Neutrophil (primary cell): ENCODE measurements around the gene BNC2.

Experiments
- H3K27ac ChIP-seq: fragments of 200-600 bp; sonication (generic); 2 replicates; pipeline ENCODE4 v1.5.1; 2016; ENCODE audit warnings: mild to moderate bottlenecking, moderate library complexity
- H3K27me3 ChIP-seq: fragments of 200-600 bp; sonication (generic); 2 replicates; pipeline ENCODE4 v1.6.0; 2016; ENCODE audit warnings: mild to moderate bottlenecking
- H3K36me3 ChIP-seq: fragments of 200-600 bp; sonication (generic); 2 replicates; pipeline ENCODE4 v1.5.1; 2017
- H3K4me1 ChIP-seq, 2 experiments: fragments of 200-600 bp in 1 of 2; sonication (generic) in 1 of 2; 1 replicate in 1 of 2; 2 replicates in 1 of 2; pipeline versions ENCODE4 v1.5.1 to v1.6.1; 2013 to 2016; ENCODE audit warnings: low read depth in 1 of 2, low read length in 1 of 2, mild to moderate bottlenecking in 1 of 2, moderate library complexity in 1 of 2; ENCODE audit not compliant: control insufficient read depth in 1 of 2, insufficient read depth in 1 of 2
- H3K4me3 ChIP-seq, 2 experiments: fragments of 200-600 bp in 1 of 2; sonication (generic) in 1 of 2; 1 replicate in 1 of 2; 2 replicates in 1 of 2; pipeline ENCODE4 v1.5.1; 2013 to 2016; ENCODE audit warnings: low read depth in 1 of 2, low read length in 1 of 2, mild to moderate bottlenecking in 1 of 2, moderate library complexity in 1 of 2
- H3K9me3 ChIP-seq: fragments of 200-600 bp; sonication (generic); 2 replicates; pipeline ENCODE4 v1.5.1; 2016
- CTCF ChIP-seq: fragments of 200-600 bp; sonication (generic); IDR thresholded peaks from 2 replicates; pipeline ENCODE4 v1.5.1; 2016; ENCODE audit warnings: antibody characterized with exemption

Gene BNC2

GRCh38 chr9:16460696-16461095, 409.8 kb downstream of the BNC2 start:
- no peak overlapping the region for H3K27ac ChIP-seq
- H3K4me3 ChIP-seq, result no peak overlapping the region
- H3K27me3 ChIP-seq, result no peaks in the 10 kb centered on the region
- no peaks in the 10 kb centered on the region for H3K4me1 ChIP-seq
- no peaks in the 10 kb centered on the region for H3K9me3 ChIP-seq
- TF ChIP-seq CTCF, result no peak
- H3K36me3 ChIP-seq, result no peaks in the 10 kb centered on the region

- Histone ChIP-seq H3K4me3 (no peak overlapping the region), H3K9me3 (no peaks in the 10 kb centered on the region), H3K27me3 (no peaks in the 10 kb centered on the region), H3K36me3 (no peaks in the 10 kb centered on the region), H3K27ac (no peak overlapping the region), H3K4me1 (no peaks in the 10 kb centered on the region)
- TF ChIP-seq CTCF, result no peak
Measured at GRCh38 chr9:16459421-16460148, 410.9 kb downstream of the BNC2 start.

GRCh38 chr9:16458696-16459420, 411.6 kb downstream of the BNC2 start:
- Histone ChIP-seq H3K4me1 (no peaks in the 10 kb centered on the region), H3K36me3 (no peaks in the 10 kb centered on the region), H3K27me3 (no peaks in the 10 kb centered on the region), H3K27ac (no peak overlapping the region), H3K4me3 (no peak overlapping the region), H3K9me3 (no peaks in the 10 kb centered on the region)
- TF ChIP-seq CTCF, result no peak

GRCh38 chr9:16455842-16456241, 414.6 kb downstream of the BNC2 start:
- Histone ChIP-seq H3K27ac (no peak overlapping the region), H3K4me3 (no peak overlapping the region), H3K27me3 (no peaks in the 10 kb centered on the region), H3K9me3 (no peaks in the 10 kb centered on the region), H3K4me1 (no peaks in the 10 kb centered on the region), H3K36me3 (no peaks in the 10 kb centered on the region)
- TF ChIP-seq CTCF, result no peak

GRCh38 chr9:16453390-16453789, 417.1 kb downstream of the BNC2 start:
- Histone ChIP-seq H3K27me3 (no peaks in the 10 kb centered on the region), H3K4me3 (no peak overlapping the region), H3K9me3 (no peaks in the 10 kb centered on the region), H3K27ac (no peak overlapping the region), H3K4me1 (no peaks in the 10 kb centered on the region), H3K36me3 (no peaks in the 10 kb centered on the region)
- no peak for TF ChIP-seq CTCF
